IMR-90 (cell line): ENCODE results near the gene ATF7IP2.

ENCODE experiments used
- BHLHE40 ChIP-seq: fragments of 150-350 bp; IDR thresholded peaks from 2 replicates; pipeline ENCODE4 v1.6.1; 2016; ENCODE audit warnings: mild to moderate bottlenecking, low read depth, low read length
- CEBPB ChIP-seq: IDR thresholded peaks from 2 replicates; pipeline ENCODE4 v1.6.1; 2012; ENCODE audit warnings: low read depth, low read length, improper control_type of control experiment
- CTCF ChIP-seq: conservative IDR thresholded peaks from 2 replicates; pipeline ENCODE4 v1.5.1; 2012; ENCODE audit warnings: mild to moderate bottlenecking, low read depth, low read length, improper control_type of control experiment
- ELK1 ChIP-seq: fragments of 150-350 bp; IDR thresholded peaks from 2 replicates; pipeline ENCODE4 v1.6.1; 2016; ENCODE audit warnings: low read depth, mild to moderate bottlenecking, low read length, moderate library complexity, borderline replicate concordance
- FOS ChIP-seq: fragments of 150-350 bp; IDR thresholded peaks from 2 replicates; pipeline ENCODE4 v1.6.1; 2016; ENCODE audit warnings: low read depth, low read length
- MAFK ChIP-seq: IDR thresholded peaks from 2 replicates; pipeline ENCODE4 v1.6.1; 2012; ENCODE audit warnings: low read depth, low read length, improper control_type of control experiment
- MAZ ChIP-seq: IDR thresholded peaks from 2 replicates; pipeline ENCODE4 v1.6.1; 2012; ENCODE audit warnings: low read depth, mild to moderate bottlenecking, low read length, improper control_type of control experiment, moderate library complexity, borderline replicate concordance
- MXI1 ChIP-seq: IDR thresholded peaks from 2 replicates; pipeline ENCODE4 v1.6.1; 2012; ENCODE audit warnings: low read depth, mild to moderate bottlenecking, low read length, moderate library complexity, borderline replicate concordance
- NFE2L2 ChIP-seq: fragments of 150-350 bp; IDR thresholded peaks from 2 replicates; pipeline ENCODE4 v1.6.1; 2016; ENCODE audit warnings: low read depth, mild to moderate bottlenecking, low read length
- POLR2A ChIP-seq: IDR thresholded peaks from 2 replicates; pipeline ENCODE4 v1.6.1; 2012; ENCODE audit warnings: mild to moderate bottlenecking, low read depth, low read length
- RCOR1 ChIP-seq: IDR thresholded peaks from 2 replicates; pipeline ENCODE4 v1.6.1; 2012; ENCODE audit warnings: mild to moderate bottlenecking, low read length, improper control_type of control experiment; ENCODE audit not compliant: insufficient replicate concordance
- RFX5 ChIP-seq: IDR thresholded peaks from 2 replicates; pipeline ENCODE4 v1.8.0; 2012; ENCODE audit warnings: low read depth, mild to moderate bottlenecking, low read length, moderate library complexity
- SMC3 ChIP-seq: fragments of 150-350 bp; IDR thresholded peaks from 2 replicates; pipeline ENCODE4 v1.6.1; 2016; ENCODE audit warnings: low read depth, mild to moderate bottlenecking, antibody characterized with exemption, low read length, moderate library complexity
- USF2 ChIP-seq: fragments of 150-350 bp; IDR thresholded peaks from 2 replicates; pipeline ENCODE4 v1.6.1; 2017; ENCODE audit warnings: mild to moderate bottlenecking, antibody characterized with exemption, low read length, low read depth

- TF ChIP-seq CTCF (no peak), MAZ (no peak), MAFK (no peak), USF2 (no peak), FOS (no peak), MXI1 (no peak), POLR2A (no peak), RFX5 (no peak), ELK1 (no peak), CEBPB (no peak), SMC3 (no peak), NFE2L2 (no peak), RCOR1 (no peak), BHLHE40 (no peak)
Measured at GRCh38 chr16:10383626-10384025, 2.2 kb upstream of the ATF7IP2 start.
